GM21786 (cell line): ENCODE data around the gene IFRD1.
"Not testable (repeated sequence)": the region's sequence is repeated elsewhere in the genome, so short reads cannot be mapped to it uniquely, and the experiment has no call there.

Experiments used
- ATAC-seq: cut with Tn5 transposase; IDR thresholded peaks from one replicate; pipeline ENCODE4 v1.9.1; 2021; ENCODE audit not compliant: unreplicated experiment

The IFRD1 gene

DNA sequence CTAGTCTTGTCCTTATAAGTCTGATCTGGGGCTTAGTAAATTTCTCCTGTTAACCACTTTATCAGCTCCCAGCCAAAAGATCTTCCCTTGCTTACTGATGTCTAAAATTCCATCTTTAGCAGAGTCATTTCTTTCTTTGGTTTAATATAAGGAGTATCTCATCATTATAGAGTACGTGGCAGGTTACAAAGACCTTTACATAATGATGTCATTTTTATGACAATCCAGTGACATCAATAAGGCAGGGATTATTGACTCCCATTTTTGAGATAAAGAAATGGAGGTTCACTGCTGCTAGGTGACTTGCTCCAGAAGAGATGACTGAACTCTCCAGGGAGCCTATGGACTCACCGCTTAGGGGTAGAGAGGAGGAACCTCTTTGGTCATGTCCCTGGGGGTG lies 8.1 kb upstream of the IFRD1 start:
- no peak for ATAC-seq

DNA sequence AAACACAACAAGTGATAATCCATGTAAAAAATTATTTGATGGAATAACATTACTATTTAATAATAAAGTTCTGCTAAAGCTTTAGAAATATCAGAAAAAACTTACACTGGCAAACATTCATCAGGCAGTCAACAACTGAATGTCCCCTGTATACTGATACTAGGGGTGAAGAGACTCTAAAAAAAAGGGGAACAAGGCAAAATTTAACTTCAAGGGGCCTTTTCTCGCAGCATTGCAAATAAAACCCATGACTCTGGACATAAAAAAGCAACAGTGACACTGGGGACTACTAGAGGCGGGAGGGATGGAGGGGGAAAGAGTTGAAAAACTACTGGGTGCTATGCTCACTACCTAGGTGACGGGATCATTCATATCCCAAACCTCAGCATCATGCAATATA lies 5.8 kb upstream of the IFRD1 start:
- no peak for ATAC-seq

DNA sequence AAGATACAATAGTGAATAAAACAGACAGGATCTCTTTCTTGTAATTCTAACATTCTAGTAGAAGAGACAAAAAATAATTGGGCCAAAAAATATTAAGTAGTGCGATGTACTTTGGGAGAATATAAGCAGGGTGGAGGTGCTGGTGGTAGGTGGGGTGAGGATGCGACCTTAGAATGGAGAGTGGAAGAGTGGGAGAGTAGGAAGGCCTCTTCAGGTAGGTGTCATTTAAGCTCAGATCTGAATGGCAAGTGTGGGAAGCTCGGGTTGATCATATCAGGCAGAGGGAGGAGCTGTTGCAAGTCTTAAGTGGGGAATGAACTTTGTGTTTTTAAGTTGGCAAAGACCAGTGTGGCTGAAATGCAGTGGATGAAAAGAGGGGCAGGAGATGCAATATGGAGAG lies 3.8 kb upstream of the IFRD1 start:
- ATAC-seq, result no peak

DNA sequence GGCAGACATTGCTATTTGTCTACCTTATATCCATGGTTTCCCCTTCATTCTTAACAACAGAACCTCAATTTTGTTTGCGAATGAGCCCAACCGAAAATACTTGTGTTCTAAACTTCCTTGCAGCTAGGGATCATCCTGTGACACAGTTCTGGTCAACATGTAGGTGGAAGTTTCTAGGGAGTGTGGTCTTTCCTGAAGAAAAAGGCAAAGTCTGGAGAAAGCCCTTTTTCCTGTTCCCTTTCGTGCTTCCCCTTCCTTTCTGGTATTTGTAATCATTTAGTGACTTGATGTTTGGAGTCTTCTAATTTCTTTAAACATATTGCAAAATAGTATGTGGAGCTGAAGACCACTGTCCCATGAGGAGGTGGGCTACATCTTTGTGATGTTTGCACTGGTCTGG lies 2.9 kb upstream of the IFRD1 start:
- no peak for ATAC-seq

DNA sequence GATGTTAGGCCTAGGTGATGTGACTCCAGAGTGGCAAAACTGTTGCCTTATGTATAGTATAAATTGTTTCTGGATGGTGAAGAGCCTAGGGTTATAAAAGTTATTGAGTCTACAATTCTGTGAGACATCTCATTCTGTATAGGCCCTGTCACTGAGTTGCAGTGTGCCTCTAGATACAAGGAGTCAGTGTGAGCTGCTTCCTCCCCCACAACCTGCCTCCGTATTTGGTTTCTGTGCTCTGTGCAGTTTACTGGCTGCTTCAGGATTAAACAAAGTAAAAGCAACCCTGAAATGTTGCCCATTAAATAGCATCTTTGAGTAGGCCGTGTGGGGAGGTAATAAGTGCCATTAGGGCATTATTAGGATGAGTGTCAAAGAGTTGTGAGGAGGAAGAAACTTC lies 1.9 kb upstream of the IFRD1 start:
- no peak for ATAC-seq

DNA sequence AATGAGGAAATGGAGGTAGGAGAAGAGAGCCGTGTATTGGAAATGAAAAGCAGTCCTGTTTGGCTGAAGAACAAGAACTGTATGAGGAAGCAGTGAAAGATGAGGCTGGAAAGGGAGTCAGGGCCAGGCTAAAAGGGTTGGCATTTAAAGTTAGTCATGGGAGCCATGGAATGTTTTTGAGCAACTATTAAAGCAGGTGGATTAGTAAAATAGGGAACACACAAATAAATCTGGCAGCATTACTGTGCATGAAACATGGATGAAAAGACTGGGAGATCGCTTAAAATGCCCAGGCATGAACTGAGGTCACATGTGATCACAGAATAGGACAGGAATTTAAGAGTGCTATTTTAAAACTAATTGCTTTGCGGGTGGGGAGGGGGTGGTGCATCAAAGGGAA lies 1.4 kb upstream of the IFRD1 start:
- no peak for ATAC-seq

DNA sequence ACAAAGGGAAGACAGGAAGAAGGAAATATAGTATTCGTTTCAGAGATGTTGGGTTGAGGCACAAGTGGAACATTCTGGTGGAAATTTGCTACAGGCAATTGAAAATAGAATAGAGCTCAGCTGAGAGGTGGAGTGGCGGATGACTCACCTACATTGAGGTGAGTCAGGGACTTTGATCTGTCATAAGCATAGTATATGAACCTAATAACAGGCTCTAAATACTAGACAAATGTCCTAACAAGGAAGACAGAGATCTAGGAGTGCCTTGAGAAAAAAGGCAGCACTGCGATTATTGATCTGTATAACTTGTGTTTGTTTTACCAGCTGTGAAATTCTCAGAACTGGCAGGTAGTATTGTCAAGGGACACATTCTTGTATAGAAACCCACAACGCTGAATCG lies 907 bp upstream of the IFRD1 start:
- ATAC-seq, result no peak

DNA sequence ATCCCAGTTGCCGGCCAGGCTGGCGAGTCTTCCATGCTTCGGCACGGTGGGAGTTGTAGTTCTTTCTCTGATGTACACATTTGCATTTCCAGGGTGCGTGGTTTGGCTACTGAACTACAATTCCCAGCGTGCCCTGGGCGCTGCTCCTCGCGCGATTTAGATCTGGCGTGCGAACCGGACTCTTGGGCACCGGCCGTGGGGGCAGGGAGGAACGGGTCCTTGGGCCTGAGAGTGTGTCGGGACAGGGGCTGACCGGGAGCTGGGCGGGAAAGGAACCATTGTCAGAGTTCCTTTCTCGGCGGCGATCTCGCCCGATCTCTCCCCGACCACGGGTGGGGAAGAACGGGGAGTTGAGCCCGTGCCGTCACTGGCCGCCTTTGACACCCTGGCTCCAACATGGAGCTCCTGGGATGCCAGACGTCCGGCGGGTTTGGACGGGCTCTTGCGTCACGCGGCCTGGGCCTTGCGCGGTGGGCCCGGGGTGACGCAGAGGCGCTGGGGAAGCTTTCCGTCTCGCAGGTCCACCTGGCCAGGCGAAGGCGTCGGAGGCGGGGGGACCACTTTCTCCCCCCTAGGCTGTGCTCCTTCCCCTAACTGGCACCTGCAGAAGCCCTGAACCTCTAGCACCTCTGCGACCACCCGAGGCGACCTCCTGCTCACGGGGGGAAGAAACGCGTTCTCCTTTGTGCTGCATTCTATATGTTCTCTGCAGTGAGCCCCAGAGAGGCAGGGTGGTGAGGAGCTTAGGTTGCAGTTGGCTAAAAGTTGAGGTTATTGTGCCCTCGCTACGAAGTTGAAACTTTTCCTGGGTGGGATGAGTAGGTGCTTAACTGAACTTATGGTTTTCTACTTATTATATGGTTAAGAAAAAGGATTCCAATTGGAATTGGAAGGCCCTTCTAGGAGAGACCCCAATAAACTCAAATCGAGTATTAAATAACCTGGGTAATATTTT lies 824 bp downstream of the IFRD1 start:
- peak; percentile 79 for ATAC-seq

DNA sequence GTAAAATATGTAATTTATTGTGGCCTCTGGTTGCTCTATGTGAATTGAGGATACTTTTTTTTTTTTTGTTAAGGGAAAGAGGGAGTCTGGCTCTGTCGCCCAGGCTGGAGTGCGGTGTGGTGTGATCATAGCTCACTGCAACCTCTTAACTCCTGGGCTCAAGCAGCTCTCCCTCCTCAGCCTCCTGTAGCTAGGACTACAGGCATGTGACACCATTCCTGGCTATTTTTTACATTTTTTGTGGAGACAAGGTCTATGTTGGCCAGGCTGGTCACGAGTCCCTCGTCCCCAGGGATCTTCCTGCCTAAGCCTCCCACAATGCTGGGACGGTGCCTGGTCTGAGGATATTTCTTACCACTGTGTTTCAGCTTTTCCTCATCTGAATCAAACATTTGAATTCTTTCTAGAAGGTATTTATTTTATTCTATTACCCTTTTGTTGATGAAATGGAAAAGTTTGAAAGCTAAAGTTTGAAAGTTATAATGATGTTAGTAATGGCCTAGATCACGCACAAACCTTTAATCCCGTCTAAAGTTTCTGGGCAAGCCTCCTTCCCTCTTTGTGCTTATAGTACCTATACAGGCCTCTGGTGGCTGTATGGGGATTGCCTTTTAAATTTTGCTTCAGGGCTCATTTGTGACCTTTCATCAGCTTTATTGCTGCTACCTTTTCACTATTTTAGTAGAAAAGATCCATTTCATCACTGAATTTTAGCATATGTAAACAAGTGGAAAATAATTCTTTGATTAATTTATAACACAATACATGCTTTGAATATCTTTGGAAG lies 2.0 kb downstream of the IFRD1 start:
- ATAC-seq, result no peak

DNA sequence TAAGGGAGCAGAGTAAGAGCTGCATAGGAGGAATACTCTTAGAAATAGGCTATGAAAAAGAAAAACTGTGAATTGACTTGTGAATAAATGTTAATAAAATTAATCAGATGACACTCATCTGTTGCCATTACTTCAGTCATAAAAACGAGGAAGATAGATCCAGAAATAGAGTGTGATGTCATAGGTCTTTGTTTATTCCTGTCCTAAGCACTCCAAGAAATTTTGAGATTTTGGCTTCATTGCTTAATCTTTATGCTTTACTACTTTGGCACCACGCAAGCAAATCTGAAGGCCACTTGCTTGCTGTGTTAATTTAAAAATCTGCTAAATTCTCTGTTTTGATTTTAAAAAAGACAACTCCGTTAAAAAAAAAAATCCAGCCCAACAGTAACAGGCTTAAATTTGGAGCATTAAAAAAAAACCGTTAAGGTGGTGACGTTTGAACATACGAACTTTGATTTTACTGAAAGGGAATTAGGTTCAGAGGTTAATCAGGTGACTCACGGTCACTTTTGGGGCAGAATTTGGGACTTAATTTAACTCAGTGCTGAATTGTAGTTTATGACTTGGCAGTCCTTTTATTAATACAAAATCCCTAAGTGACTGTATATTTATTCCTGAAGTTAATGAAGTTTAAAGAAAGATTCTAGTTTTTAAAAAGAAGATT lies 3.4 kb downstream of the IFRD1 start:
- no peak for ATAC-seq

DNA sequence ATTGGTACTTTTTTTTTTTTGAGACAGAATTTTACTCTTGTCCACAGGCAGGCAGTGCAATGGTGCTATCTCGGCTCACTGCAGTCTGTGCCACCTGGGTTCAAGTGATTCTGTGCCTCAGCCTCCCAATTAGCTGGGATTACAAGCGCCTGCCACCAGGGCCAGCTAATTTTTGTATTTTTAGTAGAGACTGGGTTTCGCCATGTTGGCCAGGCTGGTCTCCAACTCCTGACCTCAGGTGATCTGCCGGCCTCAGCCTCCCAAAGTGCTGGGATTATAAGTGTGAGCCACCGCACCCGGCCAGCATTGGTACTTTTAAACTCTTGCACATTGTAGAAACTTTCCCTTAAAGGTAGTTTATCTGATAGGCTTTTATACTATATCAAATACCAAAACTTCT lies 3.9 kb downstream of the IFRD1 start:
- ATAC-seq, result not testable (repeated sequence)

DNA sequence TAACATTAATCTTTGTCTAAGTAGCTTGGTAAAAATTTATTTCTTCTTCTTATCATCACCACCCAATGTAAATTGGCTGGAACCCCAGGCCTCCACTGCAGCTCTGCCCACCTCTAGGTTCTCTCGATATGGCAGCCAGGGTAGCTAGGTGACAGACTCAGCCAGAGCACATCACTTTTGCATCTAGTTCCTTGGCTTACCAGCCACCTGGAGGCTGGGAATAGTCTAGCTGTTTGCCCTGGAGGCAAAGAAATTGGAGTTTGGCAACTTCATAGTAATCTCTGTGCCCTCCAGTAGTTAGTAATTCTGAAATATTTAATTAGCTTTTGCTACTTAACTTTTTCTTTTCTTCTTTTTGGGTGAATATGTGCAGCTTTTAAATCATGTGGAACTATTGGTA lies 9.4 kb downstream of the IFRD1 start:
- ATAC-seq, result no peak

DNA sequence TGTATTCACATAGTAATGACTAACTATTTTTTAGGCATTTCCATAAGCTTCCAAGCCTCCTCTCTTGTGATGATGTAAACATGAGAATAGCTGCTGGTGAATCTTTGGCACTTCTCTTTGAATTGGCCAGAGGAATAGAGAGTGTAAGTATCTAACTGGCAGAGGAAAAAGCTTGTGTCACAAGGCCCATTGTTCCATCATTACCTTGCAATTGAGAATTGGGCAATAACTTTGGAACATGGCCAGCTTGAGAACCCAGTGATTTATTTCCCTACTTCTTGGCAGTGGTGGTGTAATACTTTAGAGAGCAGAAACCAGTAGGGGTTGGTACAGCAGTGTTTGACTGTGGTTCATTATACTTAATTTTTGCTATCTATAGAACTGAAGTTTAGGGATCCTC lies 12.0 kb downstream of the IFRD1 start:
- no peak for ATAC-seq

DNA sequence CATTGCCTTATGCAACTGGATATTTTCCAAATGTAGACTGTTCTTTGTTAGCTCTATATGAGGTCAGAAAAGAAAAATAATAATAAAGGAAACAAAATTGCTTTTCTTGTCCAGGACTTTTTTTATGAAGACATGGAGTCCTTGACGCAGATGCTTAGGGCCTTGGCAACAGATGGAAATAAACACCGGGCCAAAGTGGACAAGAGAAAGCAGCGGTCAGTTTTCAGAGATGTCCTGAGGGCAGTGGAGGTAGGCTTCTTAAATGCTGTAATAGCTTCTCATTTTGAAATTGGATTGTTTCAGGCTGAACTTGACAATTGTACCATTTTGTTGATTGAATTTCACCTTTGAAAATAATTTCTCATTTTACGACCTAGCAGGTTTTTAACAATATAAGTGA lies 17.6 kb downstream of the IFRD1 start:
- ATAC-seq, result no peak

DNA sequence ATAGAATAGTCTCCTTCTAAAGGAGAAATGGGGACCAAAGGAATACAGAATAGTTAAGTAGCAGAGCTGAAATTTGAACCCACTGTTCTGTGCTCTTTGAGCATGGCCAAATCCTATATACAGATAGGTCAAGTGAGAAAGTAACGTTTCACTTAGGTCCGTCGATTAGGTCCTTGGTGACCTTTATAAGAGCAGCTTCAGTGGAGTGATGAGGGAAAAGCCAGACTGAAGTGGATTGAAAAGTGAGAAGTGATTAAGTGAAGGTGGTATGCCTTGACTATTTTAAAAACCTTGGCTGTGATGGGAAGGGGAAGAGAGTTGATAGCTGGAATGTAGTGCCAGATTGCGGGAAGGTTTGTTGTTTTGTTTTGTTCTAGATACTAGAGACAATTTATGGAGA lies 19.9 kb downstream of the IFRD1 start:
- no peak for ATAC-seq

DNA sequence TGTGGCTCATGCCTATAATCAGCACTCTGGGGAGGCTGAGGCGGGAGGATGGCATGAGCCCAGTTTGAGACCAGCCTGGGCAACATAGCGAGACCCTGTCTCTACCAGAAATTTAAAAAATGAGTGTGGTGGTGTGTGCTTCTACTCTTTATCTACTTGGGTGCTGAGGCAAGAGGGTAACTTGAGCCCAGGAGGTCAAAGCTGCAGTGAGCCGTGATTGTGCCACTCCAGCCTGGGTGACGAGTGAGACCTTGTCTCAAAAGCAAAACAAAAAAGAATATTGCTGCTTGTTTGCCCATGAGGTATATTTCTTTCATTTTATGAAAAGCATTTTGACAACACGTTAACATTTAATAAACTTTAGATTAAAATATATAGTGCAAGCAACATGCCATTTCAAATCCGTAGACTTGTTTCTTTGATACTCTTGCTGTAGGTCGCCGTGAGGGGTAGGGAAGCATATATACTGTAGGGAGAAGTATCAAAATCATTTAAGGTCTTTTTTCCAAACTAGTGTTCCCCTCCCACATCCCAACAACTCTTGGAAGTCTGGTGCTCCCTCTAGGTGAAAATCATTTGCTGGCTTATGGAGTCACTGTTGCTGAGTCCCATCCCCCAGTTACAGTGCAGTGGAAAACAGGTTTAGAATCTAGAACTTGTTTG lies 26.3 kb downstream of the IFRD1 start:
- ATAC-seq, result no peak

DNA sequence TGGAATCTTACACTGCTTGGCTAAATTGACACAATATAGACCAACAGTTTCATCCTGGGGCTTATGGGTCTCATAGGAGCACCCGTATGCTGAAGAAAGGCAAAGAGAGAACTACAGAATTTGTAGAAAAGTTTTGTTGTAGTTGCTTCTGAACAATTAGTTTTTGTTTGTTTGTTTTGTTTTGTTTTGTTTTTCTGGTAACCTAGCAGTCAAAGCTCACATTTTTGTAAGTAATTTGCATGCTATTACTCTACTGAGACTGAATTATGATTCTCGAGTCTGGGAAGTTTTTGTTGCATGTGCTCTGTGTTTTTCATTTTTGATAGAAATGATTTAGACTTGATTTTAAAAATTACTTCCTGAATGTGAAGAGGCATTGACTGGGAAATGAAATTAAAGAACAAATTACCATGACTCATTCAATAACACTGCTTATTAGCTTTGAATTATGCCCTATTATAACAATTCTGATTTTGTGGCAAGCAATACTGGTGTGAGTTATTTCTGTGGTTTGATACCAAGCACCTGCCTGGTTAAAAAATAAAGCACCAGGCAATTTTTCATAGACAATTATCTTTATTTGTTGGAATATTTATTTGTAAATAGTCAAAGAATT lies 31.0 kb downstream of the IFRD1 start:
- no peak for ATAC-seq

DNA sequence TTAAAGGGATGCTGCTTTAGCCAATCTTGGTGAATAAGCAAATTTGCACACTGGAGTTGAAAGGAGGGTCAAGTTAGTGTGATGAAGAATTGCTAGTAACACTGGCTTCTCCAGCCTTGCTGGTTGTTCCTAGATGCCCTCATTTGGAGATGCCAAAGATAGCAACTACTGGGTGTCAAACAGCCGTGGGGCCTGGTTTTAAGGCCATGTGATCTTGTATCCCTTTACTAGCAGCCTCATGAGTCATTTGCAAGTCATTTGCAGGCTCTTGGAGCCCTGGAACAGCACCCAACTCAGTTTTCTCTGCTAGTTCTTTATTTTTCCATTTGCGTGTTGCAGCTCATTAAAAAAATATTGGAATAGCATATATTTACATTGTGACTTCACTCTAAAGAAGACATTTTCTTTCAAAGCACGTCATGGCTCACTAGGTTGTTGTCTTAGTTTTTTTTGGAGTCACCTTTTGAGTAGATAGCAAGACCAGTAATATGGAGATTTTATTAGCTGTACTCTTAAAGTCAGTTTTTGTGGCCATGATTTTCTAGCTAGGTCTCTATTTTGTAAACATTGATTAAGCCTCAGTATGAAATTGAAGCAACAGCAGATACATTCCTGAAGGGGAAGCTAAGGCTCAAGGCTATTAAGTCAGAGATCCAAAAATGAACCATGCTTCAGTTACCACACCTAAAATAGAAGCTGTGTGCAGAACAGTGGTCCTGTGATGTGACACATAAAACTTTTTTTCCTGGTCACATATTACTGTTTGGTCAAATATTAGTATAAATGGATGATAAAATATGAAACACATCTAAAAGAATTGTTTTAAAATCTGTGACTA lies 31.8 kb downstream of the IFRD1 start:
- no peak for ATAC-seq

DNA sequence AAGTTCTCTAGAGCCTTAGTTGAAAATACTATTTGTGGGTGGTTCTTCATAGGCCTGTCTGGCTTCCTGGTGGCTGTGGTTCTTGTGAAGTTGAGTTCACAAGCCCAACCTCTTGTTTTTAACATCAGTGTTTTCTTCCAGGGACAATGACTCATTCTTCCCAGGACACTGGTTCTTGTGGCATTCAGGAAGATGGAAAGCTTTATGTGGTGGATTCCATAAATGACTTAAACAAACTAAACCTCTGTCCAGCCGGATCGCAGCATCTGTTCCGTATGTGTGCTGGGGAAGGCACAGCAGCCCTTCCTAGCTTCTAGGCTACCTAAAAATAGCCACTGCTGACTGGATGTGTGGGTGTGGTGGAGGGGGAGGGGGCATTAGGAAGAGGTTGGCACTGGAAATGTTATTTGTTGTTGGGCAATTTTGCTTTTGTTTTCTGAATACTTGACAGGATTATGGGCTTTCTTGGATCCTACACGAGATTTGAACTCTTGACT lies 34.5 kb downstream of the IFRD1 start:
- no peak for ATAC-seq

DNA sequence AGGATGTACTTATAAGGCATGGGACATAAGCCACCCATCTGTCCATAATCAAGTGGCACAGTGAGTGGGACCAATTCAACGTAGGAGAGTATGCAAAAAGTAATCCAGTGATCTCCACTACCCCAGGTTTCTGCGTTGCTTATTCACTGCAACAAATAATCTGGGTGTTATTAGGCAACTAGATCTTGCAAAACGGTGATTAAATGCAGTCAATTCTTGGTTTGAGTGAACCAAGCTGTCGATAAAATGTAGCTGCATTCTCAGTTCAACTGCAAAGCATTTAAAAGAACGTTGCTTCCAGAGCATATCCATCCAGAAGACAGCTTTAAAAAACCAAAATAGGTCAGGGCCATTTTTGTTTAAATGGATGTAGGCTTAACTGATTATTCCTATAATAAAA lies 35.5 kb downstream of the IFRD1 start:
- ATAC-seq, result no peak
